ENCODE measurements around the gene PPP1R13B.
"Not testable (repeated sequence)": the region's sequence is repeated elsewhere in the genome, so short reads cannot be mapped to it uniquely, and the experiment has no call there.

Gene PPP1R13B

GRCh38 chr14:103890821-103891666 lies 43.7 kb upstream of the PPP1R13B start:
- TF ChIP-seq CTCF (IDR thresholded peaks at IDR 0.05; ENCODE audit: insufficient read depth, low read depth, low read length, missing control alignments), result no peak
- no peak overlapping the region for H3K4me3 ChIP-seq (ENCODE audit: low read length)
- DNase-seq (ENCODE audit: low read depth), result no peak

- no peak overlapping the region for H3K4me3 ChIP-seq (ENCODE audit: low read length)
- TF ChIP-seq CTCF (IDR thresholded peaks at IDR 0.05; ENCODE audit: insufficient read depth, low read depth, low read length, missing control alignments), result no peak
- DNase-seq (ENCODE audit: low read depth), result no peak
Measured at GRCh38 chr14:103890052-103890371, 42.6 kb upstream of the PPP1R13B start.

- H3K4me3 ChIP-seq (ENCODE audit: low read length), result no peak overlapping the region
- peak; percentile 92 for DNase-seq (ENCODE audit: low read depth)
- no peak for TF ChIP-seq CTCF (IDR thresholded peaks at IDR 0.05; ENCODE audit: insufficient read depth, low read depth, low read length, missing control alignments)
Measured at GRCh38 chr14:103889313-103890051, 42.1 kb upstream of the PPP1R13B start.

GRCh38 chr14:103889002-103889312 lies 41.6 kb upstream of the PPP1R13B start:
- not testable (repeated sequence) for H3K4me3 ChIP-seq (ENCODE audit: low read length); DNase-seq (ENCODE audit: low read depth)

- TF ChIP-seq CTCF (IDR thresholded peaks at IDR 0.05; ENCODE audit: insufficient read depth, low read depth, low read length, missing control alignments), result no peak
- DNase-seq (ENCODE audit: low read depth), result no peak
- no peak overlapping the region for H3K4me3 ChIP-seq (ENCODE audit: low read length)
Measured at GRCh38 chr14:103887557-103888115, 40.3 kb upstream of the PPP1R13B start.

GRCh38 chr14:103887170-103887501 lies 39.8 kb upstream of the PPP1R13B start:
- H3K4me3 ChIP-seq (ENCODE audit: low read length), result no peak overlapping the region
- no peak for DNase-seq (ENCODE audit: low read depth)
- no peak for TF ChIP-seq CTCF (IDR thresholded peaks at IDR 0.05; ENCODE audit: insufficient read depth, low read depth, low read length, missing control alignments)

- DNase-seq (ENCODE audit: low read depth), result no peak
- TF ChIP-seq CTCF (IDR thresholded peaks at IDR 0.05; ENCODE audit: insufficient read depth, low read depth, low read length, missing control alignments), result peak; percentile 19
- H3K4me3 ChIP-seq (ENCODE audit: low read length), result no peak overlapping the region
Measured at GRCh38 chr14:103886304-103887169, 39.2 kb upstream of the PPP1R13B start.

Data from epithelial cell of esophagus (primary cell).